ENCODE data around the gene CEP55.

DNA sequence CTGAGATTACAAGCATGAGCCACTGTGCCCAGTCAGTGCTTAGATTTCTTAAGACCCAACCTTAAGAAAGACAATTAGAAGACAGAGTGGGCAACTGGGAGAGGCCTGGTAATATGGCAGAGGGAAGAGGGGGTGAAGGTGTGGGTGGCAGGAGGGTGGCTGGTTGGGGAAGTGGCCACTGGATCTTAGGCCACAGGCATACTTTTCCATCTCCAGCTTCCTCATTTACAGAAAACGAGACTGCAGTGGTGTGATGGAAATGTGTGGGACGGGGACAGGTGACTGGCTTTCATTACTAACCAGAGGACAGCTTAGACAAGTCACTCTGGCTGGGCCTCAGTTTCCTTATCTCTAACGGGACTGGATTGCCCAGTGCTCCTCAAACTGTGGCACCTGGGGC, 69.0 kb downstream of the CEP55 start:
- TF ChIP-seq POLR2A (IDR thresholded peaks at IDR 0.05; ENCODE audit: low read length) (no peak), GATA1 (IDR thresholded peaks at IDR 0.05; ENCODE audit: low read depth, low read length) (no peak)

Measured in erythroblast (primary cell).